Endothelial cell of umbilical vein (primary cell): ENCODE data around the gene DAB2IP. TPM values are rescaled to one million over a fixed set of nuclear protein-coding genes. Genes with fewer than 3 reads are reported as not detected.

ENCODE experiments used
- BruUV-seq: library from RNA; stranded (reverse); fragments of 400-500 nt; replicated peaks from 2 replicates; lab custom pipeline; 2021; lab: Mats Ljungman, UMichigan
- CTCF ChIA-PET: fragments of 300-600, 350-600 bp; sonication (Branson Sonifier 250); formaldehyde crosslinking; loops from one replicate; lab custom pipeline; 2021; ENCODE audit warnings: antibody characterized with exemption, inconsistent platforms; lab: Charles Lee
- POLR2A ChIA-PET: fragments of 300-600, 350-600 bp; sonication (Branson Sonifier 250); formaldehyde crosslinking; loops from one replicate; lab custom pipeline; 2021; ENCODE audit warnings: antibody characterized with exemption, inconsistent platforms; lab: Charles Lee
- DNase-seq: peaks from one replicate; pipeline ENCODE4 v3.0.0-alpha.2; 2011; ENCODE audit warnings: low read depth, low spot score
- FAIRE-seq: peaks from 2 replicates; lab custom pipeline; 2011; peaks lifted over from hg19 to GRCh38; lab: Jason Lieb, UNC
- H2AFZ ChIP-seq: 2 replicates; pipeline ENCODE4 v1.6.0; 2012; ENCODE audit warnings: low read depth, low read length, control low read depth, inconsistent platforms
- H3K27ac ChIP-seq: 2 replicates; pipeline ENCODE4 v1.5.1; 2011; ENCODE audit warnings: low read depth, mild to moderate bottlenecking, control low read depth, low read length, moderate library complexity; ENCODE audit not compliant: insufficient read depth
- H3K27me3 ChIP-seq, 2 experiments: 2 replicates each; pipeline versions ENCODE4 v1.6.0 to v1.6.1; 2011; ENCODE audit warnings: low read length in 2 of 2, mixed read lengths in 1 of 2; ENCODE audit not compliant: control insufficient read depth in 2 of 2, insufficient read depth in 2 of 2
- H3K36me3 ChIP-seq, 2 experiments: 2 replicates in 1 of 2; 3 replicates in 1 of 2; pipeline ENCODE4 v1.5.1; 2011; ENCODE audit warnings: low read length in 2 of 2, mild to moderate bottlenecking in 1 of 2, moderate library complexity in 1 of 2; ENCODE audit not compliant: control insufficient read depth in 2 of 2, insufficient read depth in 2 of 2; ENCODE audit errors: extremely low read depth in 1 of 2
- H3K4me1 ChIP-seq: 3 replicates; pipeline ENCODE4 v1.5.1; 2011; ENCODE audit warnings: mild to moderate bottlenecking, low read length; ENCODE audit not compliant: control insufficient read depth, insufficient read depth; ENCODE audit errors: extremely low read depth
- H3K4me2 ChIP-seq: 2 replicates; pipeline ENCODE4 v1.6.1; 2011; ENCODE audit warnings: low read length, control low read depth, mixed read lengths; ENCODE audit not compliant: insufficient read depth
- H3K4me3 ChIP-seq, 3 experiments: fragments of 200-600 bp in 1 of 3; sonication (generic), shearing (Covaris generic) in 1 of 3; replicated peaks in 1 of 3; 2 replicates each; pipeline ENCODE4 v1.5.1; 2011 to 2016; ENCODE audit warnings: control low read depth in 3 of 3, low read length in 3 of 3, mild to moderate bottlenecking in 2 of 3, inconsistent platforms in 1 of 3, low read depth in 1 of 3, moderate library complexity in 1 of 3; ENCODE audit not compliant: insufficient read depth in 1 of 3
- H3K79me2 ChIP-seq: 2 replicates; pipeline ENCODE4 v1.6.0; 2012; ENCODE audit warnings: low read length, inconsistent platforms; ENCODE audit not compliant: control insufficient read depth, insufficient read depth
- H3K9ac ChIP-seq: replicated peaks from 2 replicates; pipeline ENCODE3; 2011; ENCODE audit warnings: low read length, control low read depth; ENCODE audit not compliant: insufficient read depth; ENCODE audit errors: extremely low read depth
- H3K9me1 ChIP-seq: replicated peaks from 3 replicates; pipeline ENCODE4 v1.6.0; 2011; ENCODE audit warnings: mild to moderate bottlenecking, low read length; ENCODE audit not compliant: control insufficient read depth, insufficient read depth; ENCODE audit errors: extremely low read depth
- H3K9me3 ChIP-seq: replicated peaks from 2 replicates; pipeline ENCODE4 v1.5.1; 2012; ENCODE audit warnings: low read length, inconsistent platforms; ENCODE audit not compliant: control insufficient read depth, insufficient read depth
- H4K20me1 ChIP-seq: replicated peaks from 2 replicates; pipeline ENCODE3; 2011; ENCODE audit warnings: mild to moderate bottlenecking, low read length; ENCODE audit not compliant: control insufficient read depth, insufficient read depth; ENCODE audit errors: extremely low read depth
- CTCF ChIP-seq, 2 donors: IDR thresholded peaks; 1 replicate in 1 of 2; 2 replicates in 1 of 2; pipeline ENCODE4 v1.5.1; 2011; ENCODE audit warnings: low read length in 2 of 2, mild to moderate bottlenecking in 2 of 2, moderate library complexity in 2 of 2, control low read depth in 1 of 2, inconsistent platforms in 1 of 2, low read depth in 1 of 2; ENCODE audit not compliant: insufficient read depth in 1 of 2; ENCODE audit errors: extremely low read depth in 1 of 2
- EZH2 ChIP-seq: IDR thresholded peaks from 2 replicates; pipeline ENCODE4 v1.6.1; 2012; ENCODE audit warnings: borderline replicate concordance, low read depth, mild to moderate bottlenecking, moderate library complexity, low read length, inconsistent platforms; ENCODE audit not compliant: severe bottlenecking
- GATA2 ChIP-seq: IDR thresholded peaks from 2 replicates; pipeline ENCODE4 v1.7.0; 2011; ENCODE audit warnings: low read depth, mild to moderate bottlenecking, moderate library complexity, mixed read lengths, low read length; ENCODE audit not compliant: insufficient read length, insufficient read depth
- JUN ChIP-seq: IDR thresholded peaks from 2 replicates; pipeline ENCODE4 v1.6.1; 2011; ENCODE audit warnings: borderline replicate concordance, low read depth; ENCODE audit not compliant: insufficient read length, insufficient read depth
- MYC ChIP-seq: IDR thresholded peaks from one replicate; pipeline ENCODE4 v1.6.1; 2011; ENCODE audit warnings: mild to moderate bottlenecking, low read depth, low read length
- POLR2A ChIP-seq: IDR thresholded peaks from 2 replicates; pipeline ENCODE4 v1.6.1; 2012; ENCODE audit warnings: low read depth, mild to moderate bottlenecking, control low read depth, low read length
- POLR2AphosphoS5 ChIP-seq: IDR thresholded peaks from 2 replicates; pipeline ENCODE4 v1.6.1; 2012; ENCODE audit warnings: low read depth, mild to moderate bottlenecking, control low read depth, low read length, moderate library complexity; ENCODE audit not compliant: insufficient read depth
- dilution Hi-C: fragments of 300-500 bp; cut with MboI; formaldehyde crosslinking; loops from one replicate; pipeline ENCODE4 v1.15.0; 2019; ENCODE audit warnings: low sequenced_read_pairs; ENCODE audit not compliant: extremely low pct_ligation_motif_present
- intact Hi-C: fragments of 100-400 bp; cut with micrococcal nuclease; formaldehyde crosslinking; loops from one replicate; pipeline ENCODE4 v1.10.0; 2022
- polyA plus RNA-seq, 4 experiments: library from polyadenylated mRNA; depleted of rRNA in 3 of 4; stranded (reverse) in 3 of 4; unstranded in 1 of 4; fragments of >200 nt; gene quantifications; 2 replicates each; pipeline versions ENCODE4 v1.2.1 to v1.2.3, GENCODE V29; 2011 to 2012; ENCODE audit warnings: missing spikeins in 1 of 4
- total RNA-seq: library from RNA; stranded (reverse); gene quantifications from 2 replicates; pipeline ENCODE4 v1.2.3, GENCODE V29; 2021
- TF ChIP-seq, protein P1 (sequence below): IDR thresholded peaks from 2 replicates; pipeline ENCODE4 v1.6.1; 2011; ENCODE audit not compliant: insufficient read depth, insufficient read length

Gene DAB2IP
- total and polyA plus RNA-seq, 2 donors (not counting 3 experiments of a cell fraction or from before 2014, with no cell fraction given), result 29.2 to 53.6 TPM

DNA sequence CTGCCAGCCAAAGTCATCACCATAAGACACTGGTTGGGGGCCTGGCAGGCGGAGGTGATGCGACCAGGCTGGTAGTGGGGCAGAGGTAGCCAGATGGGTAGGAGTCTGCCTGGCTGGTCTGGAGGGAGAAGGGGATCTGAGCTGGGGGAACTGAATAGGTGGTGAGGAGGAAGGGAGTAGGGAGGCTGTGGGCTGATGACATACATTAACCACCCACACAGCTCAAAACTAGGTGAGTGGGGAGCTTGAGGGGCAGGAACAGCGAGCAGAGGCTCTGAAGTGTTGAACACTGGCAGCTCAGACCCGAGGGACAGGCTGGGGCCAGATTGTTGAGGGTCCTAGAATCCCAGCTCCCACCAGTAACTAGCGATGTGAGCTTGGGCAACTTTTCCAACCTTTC is 81.0 kb downstream of the DAB2IP start:
- ChIA-PET POLR2A (no interaction called here), CTCF (interaction anchor here (1.1 to 1.4 kb wide), 2 partner anchors 11 to 32 kb away, joined by 3 read pairs; no protein-coding TSS in a partner anchor)
- Histone ChIP-seq H3K36me3 (no peaks in the 10 kb centered on the region), H3K79me2 (no peaks in the 10 kb centered on the region), H3K9ac (no peak overlapping the region), H3K9me1 (no peaks in the 10 kb centered on the region), H3K27ac (no peak overlapping the region), H3K4me3 (no peak overlapping the region), H3K9me3 (no peaks in the 10 kb centered on the region), H3K4me2 (no peak overlapping the region), H3K4me1 (peaks cover 12% of the 10 kb centered on the region), H4K20me1 (no peaks in the 10 kb centered on the region), H3K27me3 (no peaks in the 10 kb centered on the region), H2AFZ (no peak overlapping the region)
- FAIRE-seq (no peak), DNase-seq (no peak)
- dilution Hi-C loops (no loop called here), intact Hi-C loops (no loop called here)
- no peak for TF ChIP-seq JUN
- no peak for TF ChIP-seq EZH2
- TF ChIP-seq POLR2AphosphoS5, result no peak
- TF ChIP-seq POLR2A, result no peak
- TF ChIP-seq GATA2, result no peak
- TF ChIP-seq CTCF (IDR thresholded peaks at IDR 0.05; ENCODE audit: extremely low read depth in 1 of 2, insufficient read depth in 1 of 2, low read depth in 1 of 2, low read length in 2 of 2), result no peak
- TF ChIP-seq, protein P1, sequence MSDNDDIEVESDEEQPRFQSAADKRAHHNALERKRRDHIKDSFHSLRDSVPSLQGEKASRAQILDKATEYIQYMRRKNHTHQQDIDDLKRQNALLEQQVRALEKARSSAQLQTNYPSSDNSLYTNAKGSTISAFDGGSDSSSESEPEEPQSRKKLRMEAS, result no peak
- TF ChIP-seq MYC, result no peak
- no TSS peak for BruUV-seq
